GM21515 (cell line): Measurements from ENCODE around the gene PIK3CA.
"Not testable (repeated sequence)": the region's sequence is repeated elsewhere in the genome, so short reads cannot be mapped to it uniquely, and the experiment has no call there.

Source experiments
- ATAC-seq: cut with Tn5 transposase; IDR thresholded peaks from one replicate; pipeline ENCODE4 v1.9.1; 2021; ENCODE audit not compliant: unreplicated experiment

Gene PIK3CA

GRCh38 chr3:179147873-179148615 lies at the start of gene PIK3CA:
PIK3CA (plus strand) TSS chr3:179148357; CDS start chr3:179198826, 50,469 bp downstream.
- ATAC-seq: peak; percentile 73

- ATAC-seq: no peak
Observed at GRCh38 chr3:179098388-179099077, 49.6 kb upstream of the PIK3CA start.

DNA sequence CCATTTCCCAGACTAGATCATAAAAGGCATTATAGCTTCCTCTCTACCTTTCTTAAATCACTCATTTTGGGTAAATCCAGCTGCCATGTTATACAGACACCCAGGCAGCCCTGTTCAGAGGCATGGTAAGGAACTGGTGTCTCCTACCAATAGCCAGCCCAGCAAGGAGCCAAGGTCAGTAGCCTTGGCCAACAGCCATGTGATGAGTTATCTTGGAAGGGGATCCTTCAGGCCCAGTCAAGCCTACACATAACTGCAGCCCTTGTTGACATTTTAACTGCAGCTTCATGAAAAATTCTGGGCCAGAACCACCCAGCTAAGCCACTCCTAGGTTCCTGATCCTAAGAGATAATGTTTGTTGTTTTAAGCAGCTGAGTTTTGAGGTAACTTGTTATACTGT lies 47.5 kb upstream of the PIK3CA start:
- no peak for ATAC-seq

- ATAC-seq: no peak
Observed at GRCh38 chr3:179105881-179106280, 42.3 kb upstream of the PIK3CA start.

- no peak for ATAC-seq
Observed at GRCh38 chr3:179107617-179108016, 40.5 kb upstream of the PIK3CA start.

DNA sequence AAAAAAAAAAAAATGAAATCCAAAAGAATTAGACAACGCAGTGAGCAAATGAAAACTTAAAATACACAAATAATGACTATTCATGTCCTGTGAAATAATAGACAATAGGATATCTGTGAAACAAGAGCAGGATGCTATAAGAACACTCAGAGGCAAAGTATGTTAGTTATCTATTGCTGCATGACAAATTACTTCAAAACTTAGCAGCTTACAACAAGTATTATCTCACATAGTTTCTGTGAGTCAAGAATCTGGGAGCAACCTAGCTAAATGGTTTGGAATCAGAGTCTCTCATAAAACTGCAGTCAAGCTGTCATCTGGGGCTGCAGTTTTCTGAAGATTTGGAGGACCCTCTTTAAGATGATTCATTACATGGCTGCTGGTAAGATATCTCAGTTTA lies 40.1 kb upstream of the PIK3CA start:
- no peak for ATAC-seq

DNA sequence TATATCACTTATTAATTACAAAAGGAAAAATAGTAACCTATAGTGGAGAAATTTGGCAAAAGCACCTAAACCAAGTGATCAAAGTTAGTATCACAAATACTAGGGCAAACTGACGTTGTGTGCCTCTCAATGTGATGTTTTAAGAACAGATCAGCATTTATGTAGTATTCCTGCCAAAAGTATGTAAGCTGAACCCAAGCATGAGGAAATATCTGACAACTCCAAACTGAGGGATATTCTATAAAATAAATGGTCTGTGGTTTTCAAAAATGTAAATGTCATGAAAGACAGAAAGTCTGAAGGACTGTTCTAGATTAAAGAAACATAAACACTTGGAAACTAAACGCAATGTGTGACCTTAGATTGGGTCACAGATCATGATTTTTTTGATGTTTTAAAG lies 34.3 kb upstream of the PIK3CA start:
- ATAC-seq: no peak

DNA sequence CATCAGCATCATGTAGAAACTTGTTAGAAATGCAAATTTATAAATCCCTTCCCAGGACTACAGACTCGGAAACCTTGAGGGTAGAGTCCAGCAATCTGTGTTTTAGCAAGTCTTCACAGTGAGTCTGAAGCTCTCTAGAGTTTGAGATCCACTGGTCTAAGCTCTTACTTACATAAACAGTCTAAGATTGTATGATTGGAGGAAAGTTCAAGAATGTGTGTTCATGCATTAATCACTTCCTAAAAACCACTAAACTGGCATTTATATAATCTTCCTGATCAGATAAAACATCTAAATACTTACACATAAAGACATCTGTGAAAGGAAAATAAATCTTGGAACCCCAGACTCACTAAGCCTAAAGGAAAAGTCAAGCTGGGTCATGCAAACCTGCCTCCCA lies 32.7 kb upstream of the PIK3CA start:
- ATAC-seq: not testable (repeated sequence)

DNA sequence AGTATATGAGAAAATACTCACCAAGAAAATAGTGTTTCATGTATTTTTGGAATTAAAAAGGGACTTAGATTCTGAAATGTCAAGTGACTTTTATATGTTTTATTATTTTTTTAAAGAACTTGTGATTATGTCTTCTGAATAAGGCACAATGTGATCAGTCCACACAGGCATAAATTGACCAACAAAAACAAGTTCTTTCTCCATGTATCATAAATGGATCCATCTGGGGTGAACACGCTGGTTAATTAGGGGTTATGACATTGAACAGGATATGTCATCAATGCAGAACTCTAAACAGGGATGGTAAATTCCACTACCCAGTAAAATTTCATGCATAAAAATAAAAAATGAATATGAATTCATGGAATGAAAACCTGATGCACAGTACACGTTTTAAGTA lies 31.3 kb upstream of the PIK3CA start:
- no peak for ATAC-seq

- not testable (repeated sequence) for ATAC-seq
Observed at GRCh38 chr3:179132191-179132890, 15.8 kb upstream of the PIK3CA start.

GRCh38 chr3:179133575-179133974 lies 14.6 kb upstream of the PIK3CA start:
- no peak for ATAC-seq

DNA sequence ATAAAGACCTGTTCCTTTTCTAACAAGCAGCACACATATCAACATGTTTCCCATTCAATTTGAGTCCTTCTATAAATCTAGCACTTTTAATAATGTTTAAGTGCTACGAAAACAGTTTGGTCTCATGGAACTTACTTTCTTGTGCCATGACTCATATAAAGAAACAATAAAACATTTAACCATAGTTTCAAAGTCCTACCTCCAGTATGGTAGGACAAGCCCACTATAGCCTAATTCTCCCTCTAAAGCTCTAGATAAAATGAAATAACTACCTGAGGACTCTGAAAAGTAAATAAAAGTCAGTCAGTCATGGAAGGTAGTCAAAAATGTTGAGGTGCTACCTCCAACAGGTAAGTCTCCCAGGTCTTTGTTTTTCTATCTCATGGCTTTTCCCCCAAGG lies 12.0 kb upstream of the PIK3CA start:
- no peak for ATAC-seq

DNA sequence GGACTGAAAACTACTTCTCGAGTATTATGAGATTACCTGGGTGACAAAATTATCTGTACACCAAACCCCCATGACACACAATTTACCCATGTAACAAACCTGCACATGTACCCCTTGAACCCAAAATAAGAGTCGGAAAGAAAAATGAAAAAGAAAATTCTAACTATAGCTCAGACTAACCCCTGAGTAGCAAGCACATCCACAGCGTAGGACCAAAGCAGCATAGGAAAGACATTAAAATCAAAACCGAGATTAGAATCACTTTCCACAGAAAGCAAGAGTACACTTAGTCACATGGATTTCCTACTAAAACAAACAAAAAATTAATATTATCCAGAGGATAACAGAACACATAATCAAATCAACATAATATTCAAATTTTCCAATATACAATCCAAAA lies 6.3 kb upstream of the PIK3CA start:
- no peak for ATAC-seq

GRCh38 chr3:179146911-179147513 lies 1.1 kb upstream of the PIK3CA start:
- peak; percentile 30 for ATAC-seq

GRCh38 chr3:179147514-179147872 lies 664 bp upstream of the PIK3CA start:
- peak; percentile 38 for ATAC-seq

DNA sequence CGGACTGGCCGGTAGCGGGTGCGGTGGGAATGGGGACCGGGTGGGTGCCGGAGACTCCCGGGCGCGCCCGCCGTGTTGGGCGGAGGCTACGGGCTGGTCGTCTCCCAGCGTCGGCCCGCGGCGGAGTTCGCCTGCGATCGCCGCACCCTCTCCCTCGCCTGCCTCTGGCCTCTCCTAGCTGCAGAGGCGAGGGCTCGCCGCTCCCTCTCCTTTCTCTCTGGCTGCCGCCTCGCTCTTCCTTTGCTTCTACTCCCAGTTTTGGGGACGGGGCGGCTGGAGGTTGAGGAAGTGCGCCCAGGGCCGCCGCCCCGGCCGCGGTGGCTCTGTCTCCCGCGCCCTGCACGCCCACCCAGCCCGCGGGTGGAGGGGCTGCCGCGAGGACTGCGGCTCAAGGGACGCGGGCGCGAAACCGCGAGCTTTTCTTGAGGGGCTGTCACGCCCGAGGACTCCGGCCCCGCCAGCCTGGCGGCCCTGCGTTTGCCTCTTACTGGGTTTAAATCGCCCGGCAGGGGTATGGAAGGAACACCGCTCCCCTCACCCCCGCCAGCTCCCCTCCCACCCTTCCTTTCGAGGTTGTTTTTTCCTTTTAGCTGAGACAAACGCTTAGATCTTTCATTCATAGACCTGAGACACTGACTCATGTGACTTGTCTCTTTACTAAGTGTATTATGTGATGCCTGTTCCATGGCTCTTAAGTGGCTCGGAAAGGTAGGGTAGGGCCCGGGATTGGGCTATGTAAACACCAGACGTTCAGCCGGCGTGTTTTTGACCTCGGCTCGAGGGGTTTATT lies 654 bp downstream of the PIK3CA start:
- peak; percentile 23 for ATAC-seq

GRCh38 chr3:179149406-179149867 lies 1.3 kb downstream of the PIK3CA start:
- peak; percentile 25 for ATAC-seq

DNA sequence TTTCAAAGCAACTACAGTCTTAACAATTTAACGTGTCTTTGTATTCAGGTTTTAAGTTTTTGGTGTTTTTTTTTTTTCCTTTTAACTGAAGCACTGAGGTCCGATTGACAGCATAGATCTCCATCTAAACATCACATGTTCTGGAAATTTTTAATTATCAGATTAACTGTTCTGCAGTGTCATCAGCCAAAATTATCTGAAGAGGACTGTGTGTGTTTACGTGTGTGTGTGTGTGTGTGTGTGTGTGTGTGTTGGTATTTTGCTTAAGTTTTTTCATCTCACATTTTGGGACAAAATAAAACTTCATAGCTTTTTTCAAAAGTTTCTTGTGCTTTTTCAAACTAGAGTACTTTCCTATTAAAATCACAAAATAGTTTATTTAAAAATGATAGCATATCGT lies 1.8 kb downstream of the PIK3CA start:
- ATAC-seq: no peak

- no peak for ATAC-seq
Observed at GRCh38 chr3:179150610-179151009, 2.5 kb downstream of the PIK3CA start.

- no peak for ATAC-seq
Observed at GRCh38 chr3:179151474-179151873, 3.3 kb downstream of the PIK3CA start.

DNA sequence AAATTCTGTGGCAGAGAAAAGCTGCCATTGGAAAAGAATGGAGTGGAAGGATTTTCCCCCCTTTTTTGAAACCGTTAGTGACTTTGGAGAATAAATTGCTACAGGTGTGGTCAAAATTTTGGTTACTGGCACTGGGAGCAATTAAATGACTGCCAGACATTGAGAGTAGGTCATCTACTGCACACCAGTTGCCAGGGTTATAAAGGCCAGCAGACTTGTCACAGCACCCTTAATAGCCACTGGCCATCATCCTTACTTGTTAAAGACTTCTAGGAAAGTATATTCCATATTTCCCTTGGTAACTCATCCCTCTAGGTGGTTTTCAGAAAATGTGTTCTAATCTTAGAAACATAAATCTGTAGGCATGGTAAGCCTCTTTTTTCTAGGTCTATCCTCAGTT lies 8.0 kb downstream of the PIK3CA start:
- ATAC-seq: no peak
